Skeletal muscle satellite cell (primary cell): Measurements from ENCODE around the gene APBB1IP.

Experiments
- H3K27me3 ChIP-seq: 2 replicates; pipeline ENCODE4 v1.7.0; 2013; ENCODE audit warnings: low read length; ENCODE audit not compliant: control insufficient read depth, insufficient read depth
- H3K36me3 ChIP-seq: 2 replicates; pipeline ENCODE4 v1.7.0; 2013; ENCODE audit warnings: mild to moderate bottlenecking, control low read depth, low read length; ENCODE audit not compliant: insufficient read depth
- H3K4me1 ChIP-seq: 2 replicates; pipeline ENCODE4 v1.7.0; 2013; ENCODE audit warnings: low read length; ENCODE audit not compliant: control insufficient read depth, insufficient read depth
- H3K4me2 ChIP-seq: 2 replicates; pipeline ENCODE4 v1.7.0; 2013; ENCODE audit warnings: mild to moderate bottlenecking, low read length
- H3K4me3 ChIP-seq: 2 replicates; pipeline ENCODE4 v1.7.0; 2013; ENCODE audit warnings: low read length
- H3K9ac ChIP-seq: 2 replicates; pipeline ENCODE4 v1.7.0; 2013; ENCODE audit warnings: mild to moderate bottlenecking, low read depth, low read length, moderate library complexity
- H3K9me3 ChIP-seq: replicated peaks from 2 replicates; pipeline ENCODE4 v1.7.0; 2013; ENCODE audit warnings: mild to moderate bottlenecking, control low read depth, low read length

APBB1IP gene

GRCh38 chr10:26446258-26446657 lies 8.1 kb downstream of the APBB1IP start:
- Histone ChIP-seq H3K36me3 (no peaks in the 10 kb centered on the region), H3K4me3 (no peak overlapping the region), H3K4me2 (no peak overlapping the region), H3K9me3 (peaks cover 9% of the 10 kb centered on the region), H3K9ac (no peak overlapping the region), H3K27me3 (no peaks in the 10 kb centered on the region), H3K4me1 (no peaks in the 10 kb centered on the region)

GRCh38 chr10:26448292-26448691 lies 10.2 kb downstream of the APBB1IP start:
- no peaks in the 10 kb centered on the region for H3K27me3 ChIP-seq
- H3K4me3 ChIP-seq = no peak overlapping the region
- peaks cover 12% of the 10 kb centered on the region for H3K9me3 ChIP-seq
- no peaks in the 10 kb centered on the region for H3K36me3 ChIP-seq
- H3K4me2 ChIP-seq = no peak overlapping the region
- no peaks in the 10 kb centered on the region for H3K4me1 ChIP-seq
- no peak overlapping the region for H3K9ac ChIP-seq

DNA sequence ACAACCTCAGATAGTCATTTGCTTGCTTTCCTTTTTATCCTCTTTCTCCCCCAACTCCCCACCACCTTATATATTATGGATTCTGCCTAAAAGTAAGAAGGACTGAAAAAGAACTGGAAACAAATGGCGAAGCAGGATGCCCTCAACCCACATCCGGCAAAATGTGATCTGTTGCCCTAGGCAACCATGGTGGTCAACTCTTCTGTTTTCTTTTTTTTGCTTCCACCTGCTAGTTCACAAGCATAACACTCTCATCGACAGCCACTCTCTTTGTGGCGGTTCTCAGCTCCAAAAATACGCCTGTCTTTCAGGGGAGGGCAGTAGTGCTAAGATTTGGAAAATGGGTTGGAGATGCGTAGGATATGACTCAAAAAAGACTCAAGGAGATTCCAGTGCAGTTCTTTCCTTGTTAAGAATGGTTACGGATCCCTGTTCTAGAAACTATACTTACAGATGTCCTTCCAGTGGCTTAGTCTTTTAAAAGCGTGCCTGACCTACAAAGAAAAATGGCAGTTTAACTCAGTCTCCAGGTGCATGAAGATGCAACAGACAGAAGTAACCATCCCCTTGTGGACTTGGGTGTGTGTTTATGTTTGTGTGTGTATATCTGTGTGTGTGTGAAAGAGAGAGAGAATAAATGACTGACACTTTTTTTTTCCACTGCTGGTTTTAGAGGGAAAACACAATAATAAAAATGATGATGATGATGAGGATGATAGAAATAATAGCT lies 10.7 kb downstream of the APBB1IP start:
- no peaks in the 10 kb centered on the region for H3K27me3 ChIP-seq
- no peak overlapping the region for H3K4me3 ChIP-seq
- no peaks in the 10 kb centered on the region for H3K4me1 ChIP-seq
- no peak overlapping the region for H3K4me2 ChIP-seq
- no peak overlapping the region for H3K9ac ChIP-seq
- peaks cover 12% of the 10 kb centered on the region for H3K9me3 ChIP-seq
- no peaks in the 10 kb centered on the region for H3K36me3 ChIP-seq

DNA sequence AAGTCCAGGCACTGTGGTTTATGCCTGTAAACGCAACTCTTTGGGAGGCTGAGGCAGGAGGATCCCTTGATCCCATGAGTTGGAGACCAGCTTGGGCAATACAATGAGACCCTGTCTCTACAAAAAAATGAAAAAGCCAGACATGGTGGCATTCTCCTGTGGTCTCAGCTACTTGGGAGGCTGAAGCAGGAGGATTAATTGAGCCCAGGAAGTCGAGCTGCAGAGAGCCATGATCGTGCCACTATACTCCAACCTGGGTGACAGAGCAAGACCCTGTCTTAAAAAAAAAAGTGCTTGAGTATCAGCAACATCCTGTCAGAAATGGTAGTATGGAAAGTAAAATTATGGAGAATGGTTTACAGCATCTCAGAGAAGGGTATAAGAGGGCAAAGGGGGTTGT lies 11.6 kb downstream of the APBB1IP start:
- no peak overlapping the region for H3K9ac ChIP-seq
- peaks cover 12% of the 10 kb centered on the region for H3K9me3 ChIP-seq
- H3K4me1 ChIP-seq = no peaks in the 10 kb centered on the region
- H3K27me3 ChIP-seq = no peaks in the 10 kb centered on the region
- no peak overlapping the region for H3K4me2 ChIP-seq
- no peaks in the 10 kb centered on the region for H3K36me3 ChIP-seq
- H3K4me3 ChIP-seq = no peak overlapping the region

- H3K4me1 ChIP-seq = no peaks in the 10 kb centered on the region
- peaks cover 12% of the 10 kb centered on the region for H3K9me3 ChIP-seq
- no peaks in the 10 kb centered on the region for H3K27me3 ChIP-seq
- H3K4me3 ChIP-seq = no peak overlapping the region
- no peak overlapping the region for H3K9ac ChIP-seq
- H3K36me3 ChIP-seq = no peaks in the 10 kb centered on the region
- no peak overlapping the region for H3K4me2 ChIP-seq
Measured at GRCh38 chr10:26451903-26452302, 13.8 kb downstream of the APBB1IP start.

- Histone ChIP-seq H3K4me2 (no peak overlapping the region), H3K9ac (no peak overlapping the region), H3K4me3 (no peak overlapping the region), H3K27me3 (no peaks in the 10 kb centered on the region), H3K36me3 (no peaks in the 10 kb centered on the region), H3K9me3 (peaks cover 6% of the 10 kb centered on the region), H3K4me1 (no peaks in the 10 kb centered on the region)
Measured at GRCh38 chr10:26453850-26454249, 15.7 kb downstream of the APBB1IP start.

DNA sequence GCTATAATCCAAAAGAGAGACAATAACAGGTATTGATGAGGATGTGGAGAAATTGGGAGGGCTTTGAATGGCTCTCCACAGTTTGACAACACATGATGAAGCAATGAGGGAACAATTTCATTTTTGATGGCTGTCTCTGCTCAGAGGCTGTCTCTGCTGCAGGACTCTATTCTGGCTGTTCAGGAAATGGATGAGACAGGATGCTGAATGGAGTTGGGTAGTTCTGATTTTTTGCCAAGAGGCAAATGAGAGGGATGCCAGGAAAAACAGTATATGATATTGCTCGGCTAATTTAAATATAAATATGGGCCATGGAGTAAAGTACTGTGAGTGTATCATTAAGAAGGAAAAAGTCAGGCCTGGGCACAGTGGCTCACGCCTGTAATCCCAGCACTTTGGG lies 16.8 kb downstream of the APBB1IP start:
- peaks cover 3% of the 10 kb centered on the region for H3K9me3 ChIP-seq
- H3K27me3 ChIP-seq = no peaks in the 10 kb centered on the region
- H3K4me2 ChIP-seq = no peak overlapping the region
- H3K9ac ChIP-seq = no peak overlapping the region
- no peak overlapping the region for H3K4me3 ChIP-seq
- H3K4me1 ChIP-seq = no peaks in the 10 kb centered on the region
- no peaks in the 10 kb centered on the region for H3K36me3 ChIP-seq

- H3K4me1 ChIP-seq = no peaks in the 10 kb centered on the region
- no peaks in the 10 kb centered on the region for H3K36me3 ChIP-seq
- no peak overlapping the region for H3K4me3 ChIP-seq
- no peak overlapping the region for H3K9ac ChIP-seq
- H3K9me3 ChIP-seq = peaks cover 3% of the 10 kb centered on the region
- H3K4me2 ChIP-seq = no peak overlapping the region
- no peaks in the 10 kb centered on the region for H3K27me3 ChIP-seq
Measured at GRCh38 chr10:26455567-26456315, 17.6 kb downstream of the APBB1IP start.

GRCh38 chr10:26457088-26457487 lies 18.9 kb downstream of the APBB1IP start:
- Histone ChIP-seq H3K4me2 (no peak overlapping the region), H3K9ac (no peak overlapping the region), H3K4me1 (no peaks in the 10 kb centered on the region), H3K36me3 (no peaks in the 10 kb centered on the region), H3K4me3 (no peak overlapping the region), H3K9me3 (peaks cover 7% of the 10 kb centered on the region), H3K27me3 (no peaks in the 10 kb centered on the region)

DNA sequence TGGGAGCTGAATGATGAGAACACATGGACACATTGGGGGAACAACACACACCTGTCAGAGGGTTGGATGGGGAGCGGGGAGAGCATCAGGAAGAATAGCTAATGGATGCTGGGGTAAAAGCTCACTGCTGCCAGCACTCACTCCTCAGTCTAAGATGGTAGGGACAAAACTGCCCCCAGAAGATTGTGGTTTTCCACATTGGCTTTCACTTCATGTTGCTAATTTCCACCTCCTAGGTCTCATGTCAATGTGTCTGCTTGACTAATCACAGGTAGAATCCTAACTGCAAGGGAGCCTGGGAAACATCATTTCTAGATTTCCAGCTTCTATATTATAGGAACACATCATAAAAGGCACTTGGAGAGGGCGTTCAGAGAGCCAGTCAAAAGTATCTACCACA lies 22.6 kb downstream of the APBB1IP start:
- no peak overlapping the region for H3K9ac ChIP-seq
- H3K4me1 ChIP-seq = no peaks in the 10 kb centered on the region
- no peak overlapping the region for H3K4me2 ChIP-seq

DNA sequence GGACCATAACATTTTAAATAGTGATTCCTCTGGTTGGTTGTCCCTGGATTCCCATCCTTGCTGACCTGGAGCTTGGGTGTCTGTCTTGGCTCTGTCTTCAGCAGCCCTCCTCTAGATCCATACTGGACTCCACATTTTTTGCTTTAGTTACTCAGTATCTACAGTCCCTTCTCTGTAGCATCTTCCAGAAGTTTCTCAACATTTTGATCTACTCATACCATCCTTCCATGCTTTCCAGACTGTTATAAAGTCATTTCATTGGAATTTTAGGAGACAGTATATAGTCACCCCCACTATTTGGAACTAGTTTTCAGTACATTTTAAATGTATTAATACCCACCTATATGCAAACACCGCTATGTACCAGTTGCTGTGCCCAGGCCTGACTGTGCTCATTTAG lies 25.8 kb downstream of the APBB1IP start:
- no peaks in the 10 kb centered on the region for H3K36me3 ChIP-seq

More for the DNA sequence above, 22.6 kb downstream of the APBB1IP start:
- H3K27me3 ChIP-seq = no peaks in the 10 kb centered on the region
- H3K36me3 ChIP-seq = no peaks in the 10 kb centered on the region
- peaks cover 8% of the 10 kb centered on the region for H3K9me3 ChIP-seq
- no peak overlapping the region for H3K4me3 ChIP-seq

More for the DNA sequence above, 25.8 kb downstream of the APBB1IP start:
- Histone ChIP-seq H3K9ac (no peak overlapping the region), H3K4me3 (no peak overlapping the region), H3K27me3 (no peaks in the 10 kb centered on the region), H3K9me3 (peaks cover 14% of the 10 kb centered on the region), H3K4me1 (no peaks in the 10 kb centered on the region), H3K4me2 (no peak overlapping the region)
